OCI-LY7 (cell line): Measurements from ENCODE around the gene TTC16. TPM values are rescaled to one million over a fixed set of nuclear protein-coding genes. Genes with fewer than 3 reads are reported as not detected.

Experiments
- BruUV-seq: library from RNA; stranded (reverse); fragments of 400-500 nt; replicated peaks from 2 replicates; lab custom pipeline; 2021; lab: Mats Ljungman, UMichigan
- CTCF ChIA-PET: fragments of 300-600 bp; sonication (Branson Sonifier 250); formaldehyde crosslinking; loops from one replicate; lab custom pipeline; 2022; ENCODE audit warnings: antibody characterized with exemption; ENCODE audit not compliant: unreplicated experiment; lab: Charles Lee
- POLR2A ChIA-PET: fragments of 300-600 bp; sonication (Branson Sonifier 250); formaldehyde crosslinking; loops from one replicate; lab custom pipeline; 2022; ENCODE audit warnings: antibody characterized with exemption; lab: Charles Lee
- DNase-seq: peaks from one replicate; pipeline ENCODE4 v3.0.0-alpha.2; 2015; ENCODE audit warnings: low spot score
- H2AFZ ChIP-seq: fragments of 200-600 bp; sonication (generic), shearing (Covaris generic); 2 replicates; pipeline ENCODE4 v1.6.1; 2014; ENCODE audit warnings: mild to moderate bottlenecking, antibody characterized with exemption, low read length, moderate library complexity
- H3K27ac ChIP-seq: fragments of 200-600 bp; sonication (generic); 2 replicates; pipeline ENCODE4 v1.5.1; 2014; ENCODE audit warnings: mixed run types, low read depth, mild to moderate bottlenecking, moderate library complexity, low read length, inconsistent platforms; ENCODE audit not compliant: poor library complexity, severe bottlenecking
- H3K36me3 ChIP-seq: fragments of 200-600 bp; sonication (generic); 2 replicates; pipeline ENCODE4 v1.6.1; 2014; ENCODE audit warnings: mild to moderate bottlenecking, antibody characterized with exemption, low read length, moderate library complexity, mixed read lengths; ENCODE audit not compliant: insufficient read depth
- H3K4me1 ChIP-seq: fragments of 200-600 bp; sonication (generic); 2 replicates; pipeline ENCODE4 v1.5.1; 2014; ENCODE audit warnings: mild to moderate bottlenecking, low read length; ENCODE audit not compliant: insufficient read depth, poor library complexity, severe bottlenecking
- H3K4me2 ChIP-seq: fragments of 200-600 bp; sonication (generic); 2 replicates; pipeline ENCODE4 v1.6.1; 2014; ENCODE audit warnings: mild to moderate bottlenecking, low read length
- H3K4me3 ChIP-seq: fragments of 200-600 bp; sonication (generic); 2 replicates; pipeline ENCODE4 v1.5.1; 2014; ENCODE audit warnings: mild to moderate bottlenecking, low read depth, low read length; ENCODE audit not compliant: poor library complexity, severe bottlenecking
- H3K79me2 ChIP-seq: fragments of 200-600 bp; sonication (generic); 2 replicates; pipeline ENCODE4 v1.6.1; 2016; ENCODE audit warnings: low read depth, mild to moderate bottlenecking, low read length, moderate library complexity, mixed read lengths; ENCODE audit not compliant: insufficient read depth
- H3K9me2 ChIP-seq: fragments of 200-600 bp; sonication (generic); 2 replicates; pipeline ENCODE4 v1.6.1; 2016; ENCODE audit warnings: mild to moderate bottlenecking, low read length, mixed read lengths; ENCODE audit not compliant: insufficient read depth
- H3K9me3 ChIP-seq: fragments of 200-600 bp; sonication (generic); 2 replicates; pipeline ENCODE4 v1.6.1; 2014; ENCODE audit warnings: mild to moderate bottlenecking, mixed run types, low read length, mixed read lengths
- H4K20me1 ChIP-seq: fragments of 200-600 bp; sonication (generic); 2 replicates; pipeline ENCODE4 v1.6.1; 2014; ENCODE audit warnings: mild to moderate bottlenecking, antibody characterized with exemption, low read length, moderate library complexity, mixed read lengths; ENCODE audit not compliant: insufficient read depth
- CTCF ChIP-seq: fragments of 200-600 bp; sonication (generic); conservative IDR thresholded peaks from 2 replicates; pipeline ENCODE4 v1.5.1; 2014; ENCODE audit warnings: mild to moderate bottlenecking, antibody characterized with exemption, low read length, moderate library complexity, mixed read lengths
- EZH2phosphoT487 ChIP-seq: fragments of 200-600 bp; sonication (generic); IDR thresholded peaks from 2 replicates; pipeline ENCODE4 v1.6.1; 2018; ENCODE audit warnings: low read depth, borderline replicate concordance, mild to moderate bottlenecking, mixed run types, antibody characterized with exemption, low read length, moderate library complexity, mixed read lengths
- intact Hi-C: fragments of 100-400 bp; cut with micrococcal nuclease; formaldehyde crosslinking; loops from one replicate; pipeline ENCODE4 v1.10.0; 2022; ENCODE audit not compliant: unreplicated experiment
- total RNA-seq, 2 experiments: library from RNA; depleted of rRNA in 1 of 2; stranded (reverse); fragments of >200 nt in 1 of 2; shearing (Covaris generic) in 1 of 2; gene quantifications; 2 replicates each; pipeline ENCODE4 v1.2.3, GENCODE V29; 2014 to 2022

The TTC16 gene
- total RNA-seq, 2 experiments from 2014 or later: not detected

GRCh38 chr9:127728808-127729207, 12.9 kb downstream of the TTC16 start:
- ChIA-PET POLR2A (interaction anchor here (0.7 to 1.1 kb wide), 2 partner anchors 14 to 37 kb away, joined by 3 read pairs; no protein-coding TSS in a partner anchor), CTCF (no interaction called here)
- Histone ChIP-seq H3K9me2 (no peaks in the 10 kb centered on the region), H4K20me1 (no peaks in the 10 kb centered on the region), H3K4me1 (peaks cover 4% of the 10 kb centered on the region), H2AFZ (no peak overlapping the region), H3K4me2 (no peak overlapping the region), H3K36me3 (no peaks in the 10 kb centered on the region), H3K79me2 (no peaks in the 10 kb centered on the region), H3K4me3 (no peak overlapping the region), H3K9me3 (no peaks in the 10 kb centered on the region), H3K27ac (no peak overlapping the region)
- intact Hi-C loops: no loop called here
- BruUV-seq: no TSS peak
- DNase-seq: no peak
- TF ChIP-seq CTCF: no peak
- TF ChIP-seq EZH2phosphoT487: no peak

GRCh38 chr9:127729522-127730256, 13.8 kb downstream of the TTC16 start:
- Histone ChIP-seq H3K27ac (no peak overlapping the region), H3K36me3 (no peaks in the 10 kb centered on the region), H3K4me3 (no peak overlapping the region), H3K9me3 (no peaks in the 10 kb centered on the region), H3K4me1 (peaks cover 11% of the 10 kb centered on the region), H3K4me2 (no peak overlapping the region), H4K20me1 (no peaks in the 10 kb centered on the region), H3K9me2 (no peaks in the 10 kb centered on the region), H2AFZ (no peak overlapping the region), H3K79me2 (no peaks in the 10 kb centered on the region)
- no TSS peak for BruUV-seq
- DNase-seq: no peak
- ChIA-PET CTCF (no interaction called here), POLR2A (interaction anchor here (1.1 kb wide), 1 partner anchor 15 kb away, joined by 3 read pairs; no protein-coding TSS in a partner anchor)
- TF ChIP-seq EZH2phosphoT487 (no peak), CTCF (no peak)
- intact Hi-C loops: no loop called here

GRCh38 chr9:127730262-127730661, 14.4 kb downstream of the TTC16 start:
- Histone ChIP-seq H3K27ac (no peak overlapping the region), H3K4me2 (no peak overlapping the region), H3K9me2 (no peaks in the 10 kb centered on the region), H3K4me3 (no peak overlapping the region), H3K9me3 (no peaks in the 10 kb centered on the region), H3K36me3 (no peaks in the 10 kb centered on the region), H3K4me1 (peaks cover 11% of the 10 kb centered on the region), H4K20me1 (no peaks in the 10 kb centered on the region), H3K79me2 (no peaks in the 10 kb centered on the region), H2AFZ (no peak overlapping the region)
- DNase-seq: no peak
- BruUV-seq: no TSS peak
- TF ChIP-seq EZH2phosphoT487 (no peak), CTCF (no peak)
- CTCF ChIA-PET: no interaction called here
- intact Hi-C loops: no loop called here
- POLR2A ChIA-PET: no interaction called here
